H1 (cell line): ENCODE measurements around the gene IFT81. TPM values are rescaled to one million over a fixed set of nuclear protein-coding genes. Genes with fewer than 3 reads are reported as not detected.

Experiments
- CTCF ChIA-PET: fragments of 300-600 bp; sonication (Branson Sonifier 250); formaldehyde crosslinking; loops from one replicate; lab custom pipeline; 2021; ENCODE audit not compliant: partially characterized antibody; lab: Charles Lee
- POLR2A ChIA-PET: fragments of 300-600 bp; sonication (Branson Sonifier 250); formaldehyde crosslinking; loops from one replicate; lab custom pipeline; 2021; ENCODE audit warnings: inconsistent platforms; ENCODE audit not compliant: partially characterized antibody; lab: Charles Lee
- DNase-seq, 2 experiments: peaks; one replicate each; pipeline versions ENCODE4 v3.0.0 to v3.0.0-alpha.2; 2010 to 2022; ENCODE audit warnings: low spot score in 2 of 2, low read depth in 1 of 2, mixed read lengths in 1 of 2
- FAIRE-seq: peaks from 2 replicates; lab custom pipeline; 2011; peaks lifted over from hg19 to GRCh38; lab: Jason Lieb, UNC
- H2AFZ ChIP-seq: 2 replicates; pipeline ENCODE4 v1.8.1; 2012; ENCODE audit warnings: low read length, inconsistent platforms
- H2AK5ac ChIP-seq: 2 replicates; pipeline ENCODE4 v1.6.1; 2013; ENCODE audit warnings: low read depth, low read length
- H2BK120ac ChIP-seq: replicated peaks from 2 replicates; pipeline ENCODE3; 2013; ENCODE audit warnings: low read depth, low read length, inconsistent platforms
- H2BK12ac ChIP-seq: 2 replicates; pipeline ENCODE4 v1.6.1; 2013; ENCODE audit warnings: low read depth, low read length
- H2BK15ac ChIP-seq: 2 replicates; pipeline ENCODE4 v1.6.1; 2013; ENCODE audit warnings: low read length
- H2BK20ac ChIP-seq: 2 replicates; pipeline ENCODE4 v1.6.1; 2013; ENCODE audit warnings: low read length
- H2BK5ac ChIP-seq: 2 replicates; pipeline ENCODE4 v1.6.1; 2013; ENCODE audit warnings: low read depth, low read length
- H3K14ac ChIP-seq: 2 replicates; pipeline ENCODE4 v1.6.1; 2013; ENCODE audit warnings: inconsistent platforms; ENCODE audit not compliant: insufficient read length
- H3K18ac ChIP-seq: 2 replicates; pipeline ENCODE4 v1.6.1; 2013; ENCODE audit warnings: low read length; ENCODE audit errors: extremely low read depth
- H3K23ac ChIP-seq: 2 replicates; pipeline ENCODE4 v1.6.1; 2013; ENCODE audit warnings: inconsistent platforms; ENCODE audit not compliant: insufficient read length
- H3K23me2 ChIP-seq: 2 replicates; pipeline ENCODE4 v1.6.1; 2013; ENCODE audit warnings: low read depth, low read length
- H3K27ac ChIP-seq: 2 replicates; pipeline ENCODE4 v1.6.1; 2011; ENCODE audit warnings: low read depth, low read length, inconsistent platforms
- H3K27me3 ChIP-seq, 4 experiments: replicated peaks in 1 of 4; 1 replicate in 1 of 4; 2 replicates in 3 of 4; pipeline versions ENCODE4 v1.6.1 to v1.8.1; 2011 to 2013; ENCODE audit warnings: low read length in 3 of 4, mild to moderate bottlenecking in 3 of 4, inconsistent platforms in 2 of 4, mixed read lengths in 2 of 4, moderate library complexity in 1 of 4; ENCODE audit not compliant: control insufficient read depth in 3 of 4, insufficient read depth in 3 of 4; ENCODE audit errors: extremely low read depth in 1 of 4
- H3K36me3 ChIP-seq, 4 experiments: 2 replicates each; pipeline versions ENCODE4 v1.6.1 to v1.8.1; 2011 to 2013; ENCODE audit warnings: mild to moderate bottlenecking in 4 of 4, low read length in 3 of 4, moderate library complexity in 2 of 4, control low read depth in 1 of 4, inconsistent platforms in 1 of 4; ENCODE audit not compliant: insufficient read depth in 4 of 4, control insufficient read depth in 2 of 4
- H3K4ac ChIP-seq: replicated peaks from 2 replicates; pipeline ENCODE3; 2013; ENCODE audit warnings: low read length, low read depth, mixed read lengths, inconsistent platforms; ENCODE audit not compliant: insufficient read length
- H3K4me1 ChIP-seq, 4 experiments: replicated peaks in 1 of 4; 1 replicate in 1 of 4; 2 replicates in 3 of 4; pipeline versions ENCODE4 v1.6.1 to v1.8.1; 2011 to 2013; ENCODE audit warnings: low read length in 3 of 4, inconsistent platforms in 2 of 4, mixed read lengths in 1 of 4; ENCODE audit not compliant: insufficient read depth in 4 of 4, control insufficient read depth in 3 of 4
- H3K4me2 ChIP-seq, 2 experiments: 2 replicates each; pipeline versions ENCODE4 v1.6.1 to v1.8.1; 2011 to 2013; ENCODE audit warnings: low read depth in 2 of 2, low read length in 2 of 2, control low read depth in 1 of 2, inconsistent platforms in 1 of 2, mild to moderate bottlenecking in 1 of 2; ENCODE audit not compliant: insufficient read depth in 1 of 2
- H3K4me3 ChIP-seq, 4 experiments: fragments of 200-600, 300-600 bp in 1 of 4; sonication (generic), shearing (Covaris generic), sonication (Bioruptor Twin) in 1 of 4; 2 replicates each; pipeline versions ENCODE4 v1.5.1 to v1.8.1; 2011 to 2016; ENCODE audit warnings: low read length in 4 of 4, low read depth in 3 of 4, control low read depth in 2 of 4, inconsistent platforms in 2 of 4, mild to moderate bottlenecking in 2 of 4, mixed read lengths in 1 of 4, moderate library complexity in 1 of 4; ENCODE audit not compliant: insufficient read depth in 2 of 4; ENCODE audit errors: extremely low read depth in 1 of 4
- H3K56ac ChIP-seq: replicated peaks from 2 replicates; pipeline ENCODE3; 2013; ENCODE audit warnings: low read depth, mild to moderate bottlenecking, mixed read lengths, low read length, inconsistent platforms; ENCODE audit not compliant: insufficient read length
- H3K79me1 ChIP-seq: 2 replicates; pipeline ENCODE4 v1.6.1; 2013; ENCODE audit warnings: low read depth, low read length, control low read depth
- H3K79me2 ChIP-seq, 2 experiments: 2 replicates each; pipeline versions ENCODE4 v1.6.1 to v1.8.1; 2012 to 2013; ENCODE audit warnings: low read length in 2 of 2, mild to moderate bottlenecking in 2 of 2, inconsistent platforms in 1 of 2; ENCODE audit not compliant: insufficient read depth in 2 of 2, control insufficient read depth in 1 of 2
- H3K9ac ChIP-seq, 4 experiments: replicated peaks in 1 of 4; 1 replicate in 1 of 4; 2 replicates in 3 of 4; pipeline versions ENCODE4 v1.6.1 to v1.8.1; 2011 to 2013; ENCODE audit warnings: low read depth in 3 of 4, low read length in 3 of 4, control low read depth in 2 of 4, mild to moderate bottlenecking in 2 of 4, moderate library complexity in 2 of 4, inconsistent platforms in 1 of 4; ENCODE audit errors: extremely low read depth in 1 of 4
- H3K9me3 ChIP-seq, 2 experiments: 2 replicates each; pipeline versions ENCODE4 v1.6.1 to v1.8.1; 2012 to 2013; ENCODE audit warnings: mild to moderate bottlenecking in 2 of 2, moderate library complexity in 2 of 2, control low read depth in 1 of 2, inconsistent platforms in 1 of 2, low read depth in 1 of 2, low read length in 1 of 2, mixed read lengths in 1 of 2; ENCODE audit not compliant: insufficient read depth in 2 of 2
- H4K20me1 ChIP-seq, 2 experiments: replicated peaks in 1 of 2; 2 replicates each; pipeline versions ENCODE3 to v1.8.1; 2011 to 2013; ENCODE audit warnings: inconsistent platforms in 2 of 2, low read length in 2 of 2, mild to moderate bottlenecking in 1 of 2; ENCODE audit not compliant: insufficient read depth in 2 of 2, control insufficient read depth in 1 of 2
- H4K5ac ChIP-seq: 2 replicates; pipeline ENCODE4 v1.6.1; 2013; ENCODE audit warnings: low read length, low read depth, mixed read lengths, inconsistent platforms; ENCODE audit not compliant: insufficient read length
- H4K8ac ChIP-seq: 2 replicates; pipeline ENCODE4 v1.8.0; 2013; ENCODE audit warnings: mild to moderate bottlenecking, moderate library complexity, low read length, inconsistent platforms; ENCODE audit not compliant: insufficient read depth; ENCODE audit errors: extremely low read depth
- H4K91ac ChIP-seq: replicated peaks from 2 replicates; pipeline ENCODE3; 2013; ENCODE audit warnings: low read length, mixed read lengths, inconsistent platforms; ENCODE audit not compliant: insufficient read length
- CREB1 ChIP-seq: IDR thresholded peaks from 2 replicates; pipeline ENCODE4 v1.6.1; 2012; ENCODE audit warnings: inconsistent platforms
- EP300 ChIP-seq, 2 experiments: IDR thresholded peaks; 1 replicate in 1 of 2; 2 replicates in 1 of 2; pipeline ENCODE4 v1.6.1; 2011 to 2012; ENCODE audit warnings: low read depth in 2 of 2, low read length in 2 of 2, mild to moderate bottlenecking in 2 of 2, borderline replicate concordance in 1 of 2, inconsistent platforms in 1 of 2, moderate library complexity in 1 of 2
- KDM4A ChIP-seq: IDR thresholded peaks from one replicate; pipeline ENCODE4 v1.7.1; 2012; ENCODE audit warnings: low read depth, mild to moderate bottlenecking, moderate library complexity, low read length, inconsistent platforms; ENCODE audit not compliant: severe bottlenecking
- SP1 ChIP-seq: IDR thresholded peaks from 2 replicates; pipeline ENCODE4 v1.6.1; 2011; ENCODE audit warnings: low read depth, low read length
- WGBS, 2 experiments: shearing (Covaris generic) in 1 of 2; methylation state at CpG; one replicate each; pipeline versions ENCODE4 v1.1.6 to v1.1.7; 2013 to 2015; ENCODE audit warnings: low lambda C conversion rate in 2 of 2, mixed read lengths in 2 of 2, inconsistent platforms in 1 of 2, low coverage in 1 of 2, missing lambda C conversion rate in 1 of 2; ENCODE audit not compliant: insufficient replicate concordance in 2 of 2, insufficient coverage in 1 of 2, insufficient read length in 1 of 2; ENCODE audit errors: extremely low coverage in 1 of 2, missing lambda C conversion rate in 1 of 2; 5-methylcytosine and 5-hydroxymethylcytosine counted together
- polyA plus RNA-seq, 7 experiments: library from polyadenylated mRNA; depleted of rRNA in 3 of 7; stranded (reverse) in 5 of 7; unstranded in 2 of 7; fragments of >200 nt in 5 of 7; fragments of 200-250 nt in 2 of 7; gene quantifications; 1 replicate in 5 of 7; 2 replicates in 1 of 7; 4 replicates in 1 of 7; pipeline versions ENCODE4 v1.2.1 to v1.2.3, GENCODE V29; 2011 to 2013; ENCODE audit warnings: missing spikeins in 2 of 7, mixed read lengths in 2 of 7
- total RNA-seq: library from RNA; stranded (reverse); fragmentation: NEBNext Ultra II Directional; extraction: Animal tissue kit (Norgen Biotek cat#: 25700); gene quantifications from 2 replicates; pipeline ENCODE4 v1.2.1, GENCODE V29; 2021

IFT81 gene
- total and polyA plus RNA-seq, 2 of the 8 experiments (the other 6 are each of a cell fraction or from before 2014, with no cell fraction given), result 4.1 to 14.5 TPM

DNA sequence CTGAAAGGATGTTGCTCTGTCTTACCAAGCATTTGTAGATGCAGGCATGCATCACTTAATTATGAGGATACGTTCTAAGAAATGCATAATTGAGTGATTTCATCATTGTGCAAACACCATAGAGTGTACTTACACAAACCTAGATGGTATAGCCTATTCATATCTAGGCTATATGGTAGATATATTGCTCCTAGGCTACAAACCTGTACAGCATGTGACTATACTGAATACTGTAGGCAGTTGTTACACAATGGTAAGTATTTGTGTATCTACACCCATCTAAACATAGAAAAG, 75.9 kb downstream of the IFT81 start:
- no peak overlapping the region for H3K4me3 ChIP-seq
- no peak overlapping the region for H2BK12ac ChIP-seq
- H3K23ac ChIP-seq, result no peak overlapping the region
- H4K91ac ChIP-seq, result no peak overlapping the region
- peaks cover 0 to 7% (median 4%) of the 10 kb centered on the region in 4 experiments; a peak in 4 of 7 replicates for H3K4me1 ChIP-seq
- TF ChIP-seq KDM4A, result no peak
- TF ChIP-seq CREB1, result no peak
- no peak for TF ChIP-seq SP1
- TF ChIP-seq EP300 (IDR thresholded peaks at IDR 0.05; ENCODE audit: borderline replicate concordance in 1 of 2, low read depth in 2 of 2, low read length in 2 of 2), result no peak
- TF ChIP-seq, all 59 proteins: peak for 0
- Histone ChIP-seq H4K5ac (no peak overlapping the region), H3K27ac (no peak overlapping the region), H3K14ac (no peak overlapping the region), H4K20me1 (no peaks in the 10 kb centered on the region), H3K4me2 (peak overlapping the region in 1 of 2 experiments; percentile 24; a peak in 1 of 4 replicates), H2BK120ac (no peak overlapping the region), H2AK5ac (no peak overlapping the region), H3K18ac (no peak overlapping the region), H3K36me3 (peaks cover 0 to 14% (median 4%) of the 10 kb centered on the region in 4 experiments; a peak in 3 of 8 replicates), H3K9me3 (no peaks in the 10 kb centered on the region), H3K79me1 (no peaks in the 10 kb centered on the region), H2BK5ac (no peak overlapping the region), H3K27me3 (no peaks in the 10 kb centered on the region), H2AFZ (no peak overlapping the region), H3K9ac (no peak overlapping the region), H2BK15ac (no peak overlapping the region), H3K23me2 (no peaks in the 10 kb centered on the region), H2BK20ac (no peak overlapping the region), H4K8ac (no peak overlapping the region), H3K79me2 (no peaks in the 10 kb centered on the region), H3K56ac (no peak overlapping the region), H3K4ac (no peak overlapping the region)
- 78% methylated on average over 1 of the region's 1 CpG; no CpG with 5 or more reads in 1 of the 2 experiments for WGBS, 2 experiments
- POLR2A ChIA-PET, result interaction anchor here (1.1 kb wide), 1 partner anchor 82 kb away, joined by 3 read pairs; the partner anchor contains the start of gene ATP2A2
- no peak for FAIRE-seq
- no peak for DNase-seq
- CTCF ChIA-PET, result interaction anchor here (1.0 to 2.5 kb wide), 3 partner anchors 24 to 250 kb away, joined by 3 to 17 read pairs (median 4); partner anchors contain the start of gene ARPC3
